Measurements from ENCODE around the gene TRIM29.

DNA sequence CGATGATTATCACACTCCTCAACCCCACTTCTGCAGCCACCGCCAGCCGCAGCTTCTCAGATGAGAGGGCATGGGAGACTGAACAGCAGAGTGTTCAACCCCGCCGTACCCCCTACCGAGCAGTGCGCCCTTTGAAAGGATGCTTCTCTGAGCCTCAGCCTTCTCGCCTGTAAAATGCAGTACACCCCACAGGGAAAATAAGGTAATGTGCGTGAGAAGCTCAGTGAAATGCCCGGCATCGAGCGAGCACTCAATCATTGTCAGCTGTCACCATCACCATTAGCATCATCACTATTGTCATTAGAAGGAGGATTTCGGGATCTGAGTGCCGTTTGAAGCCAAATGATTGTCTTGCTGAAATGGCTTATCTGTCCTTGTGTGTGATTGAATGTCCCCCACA is 13.6 kb downstream of the TRIM29 start:
- TF ChIP-seq REST (IDR thresholded peaks at IDR 0.05; ENCODE audit: unreplicated experiment) = no peak
- TF ChIP-seq, protein P1, sequence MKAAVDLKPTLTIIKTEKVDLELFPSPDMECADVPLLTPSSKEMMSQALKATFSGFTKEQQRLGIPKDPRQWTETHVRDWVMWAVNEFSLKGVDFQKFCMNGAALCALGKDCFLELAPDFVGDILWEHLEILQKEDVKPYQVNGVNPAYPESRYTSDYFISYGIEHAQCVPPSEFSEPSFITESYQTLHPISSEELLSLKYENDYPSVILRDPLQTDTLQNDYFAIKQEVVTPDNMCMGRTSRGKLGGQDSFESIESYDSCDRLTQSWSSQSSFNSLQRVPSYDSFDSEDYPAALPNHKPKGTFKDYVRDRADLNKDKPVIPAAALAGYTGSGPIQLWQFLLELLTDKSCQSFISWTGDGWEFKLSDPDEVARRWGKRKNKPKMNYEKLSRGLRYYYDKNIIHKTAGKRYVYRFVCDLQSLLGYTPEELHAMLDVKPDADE (IDR thresholded peaks at IDR 0.05) = no peak
- no peak for TF ChIP-seq POLR2AphosphoS5 (IDR thresholded peaks at IDR 0.05; ENCODE audit: low read depth)
- TF ChIP-seq CTCF (conservative IDR thresholded peaks at IDR 0.05; ENCODE audit: low read depth in 2 of 2) = no peak
- TF ChIP-seq STAT1 (IDR thresholded peaks at IDR 0.05; ENCODE audit: unreplicated experiment) = no peak
- no peak for TF ChIP-seq ZNF331 (CRISPR knock-in tag; IDR thresholded peaks at IDR 0.05; ENCODE audit: low read depth)
- TF ChIP-seq EZH2 (IDR thresholded peaks at IDR 0.05; ENCODE audit: low read depth, unreplicated experiment) = no peak
- no peak for TF ChIP-seq NANOG (IDR thresholded peaks at IDR 0.05; ENCODE audit: borderline replicate concordance)
